ENCODE measurements around the gene MCM9.

GRCh38 chr6:118783931-118784550, 150.9 kb downstream of the MCM9 start:
- TF ChIP-seq POLR2A (IDR thresholded peaks at IDR 0.05) (no peak), CTCF (IDR thresholded peaks at IDR 0.05) (no peak)

Data from right lobe of liver (tissue), 4 donors.